ENCODE measurements around the gene HS3ST2.

- TF ChIP-seq POLR2AphosphoS5 (IDR thresholded peaks at IDR 0.05; ENCODE audit: low read depth, low read length) (no peak), CTCF (IDR thresholded peaks at IDR 0.05; ENCODE audit: control extremely low read depth in 1 of 3, insufficient read depth in 1 of 3, low read depth in 1 of 3, low read length in 3 of 3) (no peak), JUN (IDR thresholded peaks at IDR 0.05; ENCODE audit: low read depth, low read length) (no peak), EP300 (IDR thresholded peaks at IDR 0.05; ENCODE audit: borderline replicate concordance in 1 of 2, low read depth in 2 of 2, low read length in 2 of 2) (no peak), ATF3 (IDR thresholded peaks at IDR 0.05; ENCODE audit: insufficient read depth, low read depth, low read length) (no peak), BACH1 (IDR thresholded peaks at IDR 0.05; ENCODE audit: low read length) (no peak), RBBP5 (IDR thresholded peaks at IDR 0.05; ENCODE audit: borderline replicate concordance, low read depth, low read length) (no peak), MAFK (IDR thresholded peaks at IDR 0.05; ENCODE audit: low read depth, low read length) (no peak), RAD21 (IDR thresholded peaks at IDR 0.05 in 1 of 2, conservative IDR thresholded peaks at IDR 0.05 in 1 of 2; ENCODE audit: low read depth in 2 of 2, low read length in 2 of 2) (no peak), NRF1 (IDR thresholded peaks at IDR 0.05; ENCODE audit: low read depth, low read length) (no peak), E2F6 (IDR thresholded peaks at IDR 0.05) (no peak), POLR2A (IDR thresholded peaks at IDR 0.05; ENCODE audit: control extremely low read depth in 1 of 2, low read depth in 2 of 2, low read length in 2 of 2) (no peak)
Observed at GRCh38 chr16:22941970-22942501, 128.1 kb downstream of the HS3ST2 start.
